Choroid plexus epithelial cell (primary cell): ENCODE data around the gene HYAL1.

Source experiments
- DNase-seq: peaks from one replicate; pipeline ENCODE4 v3.0.0-alpha.2; 2010; ENCODE audit warnings: low read depth
- H3K4me3 ChIP-seq: 2 replicates; pipeline ENCODE4 v1.5.1; 2011; ENCODE audit warnings: low read depth, mild to moderate bottlenecking, control low read depth, low read length, moderate library complexity
- CTCF ChIP-seq: conservative IDR thresholded peaks from 2 replicates; pipeline ENCODE4 v1.5.1; 2011; ENCODE audit warnings: low read depth, mild to moderate bottlenecking, control low read depth, inconsistent platforms, low read length, moderate library complexity

HYAL1 gene

GRCh38 chr3:50340147-50340447 is 36.7 kb upstream of the HYAL1 start:
- peak overlapping the region; percentile 65 for H3K4me3 ChIP-seq
- no peak for TF ChIP-seq CTCF

GRCh38 chr3:50339485-50340146 is 36.2 kb upstream of the HYAL1 start:
- peak; percentile 89 for DNase-seq
- H3K4me3 ChIP-seq, result peak overlapping the region; percentile 65
- TF ChIP-seq CTCF, result no peak

More at GRCh38 chr3:50340147-50340447, 36.7 kb upstream of the HYAL1 start:
- no peak for DNase-seq

- H3K4me3 ChIP-seq, result no peak overlapping the region
- DNase-seq, result no peak
- TF ChIP-seq CTCF, result no peak
These were observed 35.6 kb upstream of the HYAL1 start for GRCh38 chr3:50338965-50339364.

DNA sequence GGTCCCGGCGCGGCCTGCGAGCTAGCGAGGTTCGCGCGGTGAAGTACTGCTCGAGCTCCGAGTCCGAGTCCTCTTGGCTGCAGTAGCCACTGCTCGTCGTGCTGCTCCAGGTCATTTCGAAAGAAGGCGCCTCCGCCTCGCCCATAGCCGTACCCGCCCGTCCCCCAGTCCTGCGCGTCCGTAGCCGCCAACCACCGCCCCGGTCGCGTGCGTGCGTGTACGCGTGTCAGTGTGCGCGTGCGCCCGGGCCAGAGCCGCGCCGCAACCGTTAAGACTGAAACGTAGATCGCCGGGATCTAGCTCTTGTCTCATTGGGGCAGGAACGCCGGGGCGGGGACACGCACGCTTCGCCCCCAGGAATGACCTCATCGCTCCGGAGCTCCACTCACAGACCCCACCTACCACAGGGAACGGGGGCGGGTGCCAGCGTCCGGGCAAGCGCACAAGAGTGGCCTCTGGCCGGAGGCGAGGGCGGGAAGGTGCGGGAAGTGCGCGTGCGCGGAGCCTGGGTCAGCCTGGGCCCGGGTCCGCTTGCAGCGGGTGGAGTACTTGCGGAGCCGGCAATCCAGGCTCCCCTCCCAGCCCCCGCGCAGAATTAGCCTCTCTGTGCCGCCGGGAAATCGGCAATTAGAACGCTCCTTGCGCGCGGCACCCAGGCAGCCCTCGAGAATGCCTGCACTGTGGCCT is 33.9 kb upstream of the HYAL1 start:
- TF ChIP-seq CTCF, result no peak

GRCh38 chr3:50336452-50337174 is 33.2 kb upstream of the HYAL1 start:
- TF ChIP-seq CTCF, result no peak
- peak overlapping the region; percentile 87 for H3K4me3 ChIP-seq
- peak; percentile 44 for DNase-seq

More for the DNA sequence above, 33.9 kb upstream of the HYAL1 start:
- DNase-seq, result peak; percentile 100
- H3K4me3 ChIP-seq, result peak overlapping the region; percentile 87

- TF ChIP-seq CTCF, result no peak
- H3K4me3 ChIP-seq, result no peak overlapping the region
- no peak for DNase-seq
These were observed 31.1 kb upstream of the HYAL1 start for GRCh38 chr3:50334339-50335075.
